ENCODE measurements around the gene HEXIM2.

HEXIM2 gene

DNA sequence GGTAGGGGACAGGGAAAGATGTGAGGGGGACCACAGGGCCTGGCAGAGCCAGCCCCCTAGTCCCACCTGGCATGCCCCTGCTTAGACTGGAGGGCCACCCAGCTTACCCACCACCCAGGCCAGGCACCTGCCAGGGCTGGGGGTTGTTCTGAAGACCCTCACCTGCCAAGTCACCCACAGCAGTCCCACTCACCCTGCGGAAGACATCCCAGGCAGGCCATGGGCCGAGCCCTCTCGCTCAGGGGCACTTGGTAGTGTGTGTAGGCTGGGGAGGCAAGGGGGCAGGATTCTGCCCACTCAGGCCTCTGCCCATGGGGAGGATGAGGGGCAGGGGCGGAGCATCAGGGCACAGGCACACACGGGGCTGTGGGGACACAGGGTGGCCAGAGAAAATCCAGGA, 33.3 kb upstream of the HEXIM2 start:
- DNase-seq, result no peak

DNA sequence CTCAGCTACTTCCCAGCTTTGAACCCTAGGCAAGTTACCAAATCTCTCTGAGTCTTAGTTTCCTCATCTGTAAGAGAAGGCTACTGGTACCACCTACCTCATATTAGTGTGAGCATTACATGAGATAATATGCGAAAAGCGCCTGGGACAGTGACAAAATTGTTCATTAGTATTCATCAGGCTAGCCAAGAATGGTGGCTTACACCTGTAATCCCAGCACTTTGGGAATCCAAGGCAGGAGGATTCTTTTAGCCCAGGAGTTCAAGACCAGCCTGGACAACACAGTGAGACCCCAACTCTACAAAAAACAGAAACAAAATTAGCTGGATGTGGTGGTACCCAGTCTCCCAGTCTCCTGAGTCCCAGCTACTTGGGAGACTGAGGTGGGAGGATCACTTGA, 32.7 kb upstream of the HEXIM2 start:
- no peak for DNase-seq

DNA sequence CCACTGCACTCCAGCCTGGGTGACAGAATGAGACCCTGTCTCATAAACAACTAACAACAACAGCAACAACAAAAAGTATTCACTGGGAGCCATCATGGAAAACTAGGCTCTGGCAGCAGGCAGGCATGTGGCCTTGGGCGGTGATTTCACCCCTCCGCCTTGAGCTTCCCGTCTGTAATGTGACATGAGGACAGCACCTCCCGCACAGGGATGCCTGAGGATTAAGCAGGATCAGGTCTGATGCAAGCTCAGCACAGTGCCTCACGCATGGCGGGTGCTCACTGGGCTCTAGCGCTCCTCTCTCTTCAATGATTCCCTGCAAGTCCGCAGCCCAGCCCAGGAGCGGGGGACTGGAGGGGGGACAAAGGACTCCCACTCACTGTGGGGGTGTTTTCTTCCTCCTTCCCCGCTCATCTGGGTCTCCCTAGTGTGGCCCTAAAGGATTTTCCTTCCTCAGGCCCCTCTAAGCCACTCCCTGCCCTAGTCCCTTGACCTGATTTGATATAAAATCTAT, 32.2 kb upstream of the HEXIM2 start:
- no peak for DNase-seq

DNA sequence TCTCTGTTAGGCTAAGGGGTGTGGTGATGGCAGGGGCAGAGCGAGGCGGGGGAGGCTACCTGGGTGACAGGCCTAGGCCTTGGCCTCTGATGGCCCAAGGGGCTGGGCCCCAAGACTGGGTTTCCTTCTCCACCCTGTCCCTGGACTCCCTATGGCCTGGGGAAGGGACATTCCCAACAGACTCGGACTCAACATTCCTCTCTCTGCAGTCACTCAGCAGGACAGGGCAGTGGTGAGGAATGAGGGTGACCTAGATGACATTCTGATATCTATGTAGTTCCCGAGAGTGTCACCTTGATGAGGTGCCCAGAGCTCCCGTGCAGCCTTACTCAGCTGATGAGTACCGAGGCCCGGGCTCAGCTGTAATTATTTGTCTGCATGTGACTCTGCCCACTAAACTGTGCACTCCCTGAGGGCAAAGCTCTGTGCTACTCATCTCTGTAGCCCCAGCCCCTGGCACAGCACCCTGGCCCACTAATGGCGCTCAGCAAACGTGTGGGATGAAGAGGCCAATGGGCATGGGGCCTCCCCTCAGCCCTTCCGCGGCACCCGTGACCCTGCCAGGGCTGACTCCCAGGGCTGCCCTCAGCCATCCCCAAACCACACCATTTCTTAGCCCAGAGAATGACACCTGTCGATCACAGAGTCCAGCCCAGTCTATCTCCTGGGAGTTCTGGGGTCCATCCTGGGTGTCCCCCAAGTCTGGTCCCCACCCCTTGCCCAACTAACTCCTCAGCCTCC, 31.6 kb upstream of the HEXIM2 start:
- DNase-seq, result no peak

GRCh38 chr17:45130681-45131615, 30.7 kb upstream of the HEXIM2 start:
- no peak for DNase-seq

DNA sequence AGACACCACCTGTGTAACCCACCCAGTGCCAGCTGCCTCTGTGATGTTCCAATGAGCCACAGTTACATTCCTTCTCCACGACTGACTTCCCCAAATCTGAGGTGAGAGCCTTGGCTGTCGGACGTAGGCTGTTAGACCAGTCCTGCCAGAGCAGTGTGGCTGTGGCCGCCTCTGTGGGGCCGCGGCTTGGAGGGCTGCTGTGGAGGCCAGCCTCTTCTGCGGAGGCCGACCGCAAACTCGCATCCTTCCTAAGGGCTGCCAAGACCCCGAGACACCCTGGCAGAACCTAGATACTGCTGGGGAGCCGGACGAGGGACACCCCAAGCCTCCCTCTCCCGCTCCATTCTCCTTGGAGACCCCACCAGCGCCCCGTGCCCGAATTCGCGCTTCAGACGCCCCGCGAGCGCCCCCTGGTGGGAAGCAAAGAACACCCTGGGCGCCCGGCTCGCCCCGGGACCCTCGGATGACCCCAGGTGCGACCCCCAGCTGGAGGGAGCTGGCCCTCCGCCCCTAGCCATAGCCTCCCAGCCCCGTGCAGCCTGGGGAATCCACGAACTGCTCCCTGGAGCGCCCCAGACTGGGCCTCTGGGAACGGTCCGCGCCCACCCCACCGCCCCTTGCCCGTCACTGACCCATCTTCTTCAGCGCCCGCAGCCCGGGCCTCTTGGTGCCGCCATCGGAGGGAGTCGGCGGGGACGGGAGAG, 29.9 kb upstream of the HEXIM2 start:
- peak; percentile 60 for DNase-seq

- no peak for DNase-seq
These were observed 29.4 kb upstream of the HEXIM2 start, which contains the start of gene PLCD3 for GRCh38 chr17:45132320-45132571. Gene PLCD3, minus strand, starts transcription at chr17:45132515. Its CDS starts 105 bp downstream, at chr17:45132410.

DNA sequence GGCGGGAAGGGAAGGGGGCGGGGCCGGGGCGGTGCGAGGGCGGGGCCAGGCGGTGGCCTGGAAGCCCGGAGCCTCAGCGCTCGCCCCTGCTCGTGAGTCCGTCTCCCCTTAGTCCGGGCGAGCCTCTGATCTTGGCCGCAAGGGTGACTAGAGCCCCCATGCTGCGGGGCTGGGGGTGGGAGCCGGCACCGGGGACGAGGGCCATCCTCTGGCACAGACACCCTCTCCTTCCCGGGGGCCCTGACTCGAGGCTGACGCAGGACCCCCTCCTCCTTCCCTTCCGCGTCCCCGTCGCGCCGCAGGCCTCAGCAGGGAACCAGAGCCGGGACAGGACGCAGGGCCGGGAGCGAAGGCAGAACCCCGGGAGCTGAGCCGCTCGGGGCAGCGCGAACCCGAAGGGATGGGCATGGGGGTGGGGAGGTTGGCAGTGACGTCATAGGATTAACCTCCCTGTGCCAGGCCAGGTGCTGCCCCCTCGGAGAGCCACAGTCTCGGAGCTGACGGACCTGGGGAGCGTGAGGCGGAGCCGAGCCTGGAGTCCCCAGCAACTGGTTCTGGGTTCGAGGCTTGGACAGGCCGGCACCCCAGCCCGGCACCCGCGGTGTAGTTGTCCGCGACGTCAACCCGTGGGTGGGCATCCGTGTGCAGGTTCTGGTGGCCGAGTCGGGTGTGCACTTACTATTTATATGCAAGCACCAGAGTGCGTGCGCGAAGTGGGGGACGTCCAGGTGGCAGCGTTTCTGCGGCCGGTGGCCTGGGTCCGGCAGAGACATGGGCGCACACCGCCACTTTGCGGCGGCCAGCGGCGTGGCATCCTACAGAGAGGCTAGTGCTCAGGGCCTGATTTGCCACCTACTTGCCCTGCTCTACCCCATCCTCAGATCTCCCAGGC, 28.9 kb upstream of the HEXIM2 start:
- DNase-seq, result peak; percentile 81

DNA sequence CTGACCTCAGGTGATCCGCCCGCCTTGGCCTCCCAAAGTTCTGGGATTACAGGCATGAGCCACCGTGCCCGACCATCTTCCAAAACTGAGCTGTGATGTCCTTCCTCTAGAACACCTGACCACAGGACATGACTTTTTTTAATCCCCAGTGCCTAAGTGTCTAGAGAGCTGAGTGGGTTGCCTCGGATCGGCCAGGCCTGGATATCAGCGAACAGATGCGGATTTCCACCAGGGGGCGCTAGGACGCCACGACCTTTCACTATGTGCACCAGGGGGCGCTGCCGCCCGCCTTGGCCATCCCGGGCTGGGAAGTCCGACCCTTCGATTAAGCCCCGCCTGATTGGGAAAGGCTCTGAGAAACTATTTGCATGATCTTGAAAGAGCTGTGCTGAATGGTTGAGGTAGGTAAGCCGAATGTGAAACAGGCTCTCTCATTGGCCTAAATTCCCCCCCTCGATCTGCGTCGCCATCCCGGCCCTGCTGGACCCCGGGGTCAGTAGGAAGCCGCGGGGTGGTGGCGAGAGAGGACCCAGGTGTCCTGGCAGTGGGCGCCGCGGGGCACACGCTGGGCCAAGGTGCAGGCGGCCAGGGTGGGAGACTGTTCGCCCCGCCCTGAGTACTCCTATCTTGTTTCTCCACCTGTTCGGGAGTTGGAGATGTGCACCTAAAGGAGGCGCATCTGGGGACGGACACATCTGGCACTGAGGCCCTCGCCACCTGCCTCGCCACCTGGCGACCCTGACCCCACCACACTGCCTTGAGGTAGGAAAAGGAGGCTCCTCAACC, 26.3 kb upstream of the HEXIM2 start, which contains the start of gene ACBD4:
TSS of gene ACBD4 (plus strand) at position 496 of the 786 bp plus-strand sequence. CDS start 458 bp downstream, outside the sequence.
- DNase-seq, result peak; percentile 99

GRCh38 chr17:45135978-45136791, 25.5 kb upstream of the HEXIM2 start:
- no peak for DNase-seq

DNA sequence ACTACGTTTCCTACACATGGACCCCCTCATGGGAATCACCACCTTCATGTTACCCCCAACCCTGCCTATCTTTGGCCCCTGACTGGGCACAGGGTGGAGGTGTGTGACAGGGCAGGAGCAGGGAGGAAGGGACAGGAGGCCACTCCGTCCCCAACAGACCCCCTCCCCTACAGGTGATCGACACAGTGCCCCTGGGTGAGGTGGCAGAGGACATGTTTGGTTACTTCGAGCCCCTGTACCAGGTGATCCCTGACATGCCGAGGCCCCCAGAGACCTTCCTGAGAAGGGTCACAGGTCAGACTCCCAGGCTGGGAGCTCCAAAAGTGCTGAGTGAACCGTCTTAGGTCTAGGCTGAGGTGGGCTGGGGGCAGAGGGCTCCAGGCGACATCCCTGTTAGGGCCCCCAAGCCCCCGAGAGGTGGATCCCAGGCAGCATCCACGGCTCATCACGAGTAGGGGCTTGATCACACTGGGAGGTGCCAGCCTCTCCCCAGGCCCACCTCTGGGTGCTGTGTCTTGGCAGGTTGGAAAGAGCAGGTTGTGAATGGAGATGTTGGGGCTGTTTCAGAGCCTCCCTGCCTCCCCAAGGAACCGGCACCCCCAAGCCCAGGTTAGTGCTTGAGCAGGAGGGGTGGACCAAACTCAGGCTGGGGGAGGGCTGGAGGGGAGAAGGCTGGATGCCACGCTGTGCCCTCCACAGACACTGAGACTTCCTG, 24.7 kb upstream of the HEXIM2 start:
- no peak for DNase-seq

DNA sequence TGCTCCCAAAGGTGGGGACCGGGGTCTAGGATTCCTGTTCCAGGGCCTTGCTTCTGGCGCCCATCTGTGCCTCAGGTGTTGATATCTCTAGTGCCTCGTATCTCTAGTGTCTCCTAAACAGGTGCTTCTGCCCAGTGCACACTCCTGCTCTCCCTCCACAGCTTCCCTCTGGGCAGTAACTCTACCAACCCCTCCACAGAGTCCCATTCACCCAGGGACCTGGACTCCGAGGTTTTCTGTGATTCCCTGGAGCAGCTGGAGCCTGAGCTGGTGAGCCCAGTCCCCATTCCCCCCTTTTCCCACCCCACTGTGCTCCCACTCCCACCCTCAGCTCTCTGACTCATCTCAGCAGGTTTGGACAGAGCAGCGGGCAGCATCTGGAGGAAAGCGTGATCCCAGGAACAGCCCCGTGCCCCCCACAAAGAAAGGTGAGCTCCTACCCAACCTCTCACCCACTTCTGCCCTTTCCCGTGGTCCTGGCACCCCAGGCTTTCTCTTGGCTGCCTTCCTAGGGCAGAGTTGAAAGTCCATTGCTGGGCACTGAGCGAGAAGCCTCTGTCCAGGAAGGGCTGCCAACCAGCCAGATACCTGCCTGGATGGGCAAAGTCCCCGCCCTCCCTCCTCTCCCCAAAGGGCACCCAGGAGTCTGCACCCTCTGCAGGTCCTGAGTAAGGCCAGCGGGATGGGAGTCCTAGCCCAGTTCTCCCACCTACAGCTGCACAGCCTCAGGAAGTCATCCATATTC, 23.9 kb upstream of the HEXIM2 start:
- no peak for DNase-seq

DNA sequence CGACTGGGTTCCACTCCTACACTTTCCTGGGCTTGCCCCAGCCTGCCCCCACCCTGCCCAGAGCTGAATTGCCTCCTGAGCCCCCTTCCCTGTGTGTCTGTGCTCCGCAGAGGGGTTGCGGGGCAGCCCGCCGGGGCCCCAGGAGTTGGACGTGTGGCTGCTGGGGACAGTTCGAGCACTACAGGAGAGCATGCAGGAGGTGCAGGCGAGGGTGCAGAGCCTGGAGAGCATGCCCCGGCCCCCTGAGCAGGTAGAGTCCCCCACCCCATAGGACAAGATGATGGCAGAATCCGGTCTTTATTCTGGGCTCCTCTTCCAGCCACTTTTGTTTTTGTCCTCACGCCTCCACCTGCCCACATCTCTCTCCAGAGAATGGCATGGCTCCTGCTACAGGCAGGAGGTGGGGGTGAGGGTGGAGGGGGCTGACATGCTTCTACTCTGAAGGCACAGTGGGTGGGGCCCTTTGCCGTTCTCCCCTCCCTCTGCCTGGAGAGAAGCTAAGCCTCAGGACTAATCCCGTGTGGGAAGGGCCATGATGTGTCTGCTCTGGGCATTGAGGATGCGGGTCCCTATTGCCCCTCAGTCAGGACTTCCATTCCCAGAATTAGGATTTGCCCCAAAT, 22.7 kb upstream of the HEXIM2 start:
- DNase-seq, result no peak

GRCh38 chr17:45139533-45139920, 22.1 kb upstream of the HEXIM2 start:
- no peak for DNase-seq

GRCh38 chr17:45143094-45143670, 18.5 kb upstream of the HEXIM2 start:
- DNase-seq, result no peak

- DNase-seq, result peak; percentile 47
These were observed 17.9 kb upstream of the HEXIM2 start for GRCh38 chr17:45143767-45144198.

GRCh38 chr17:45144199-45145034, 17.3 kb upstream of the HEXIM2 start:
- no peak for DNase-seq

Measured in activated T-cell treated with anti-CD3 and anti-CD28 coated beads, Interleukin-2, amount 50 U/mL, for 1 hour (primary cell).